ENCODE results near the gene SIGLEC9.
"Not testable (repeated sequence)": the region's sequence is repeated elsewhere in the genome, so short reads cannot be mapped to it uniquely, and the experiment has no call there.

The SIGLEC9 gene

DNA sequence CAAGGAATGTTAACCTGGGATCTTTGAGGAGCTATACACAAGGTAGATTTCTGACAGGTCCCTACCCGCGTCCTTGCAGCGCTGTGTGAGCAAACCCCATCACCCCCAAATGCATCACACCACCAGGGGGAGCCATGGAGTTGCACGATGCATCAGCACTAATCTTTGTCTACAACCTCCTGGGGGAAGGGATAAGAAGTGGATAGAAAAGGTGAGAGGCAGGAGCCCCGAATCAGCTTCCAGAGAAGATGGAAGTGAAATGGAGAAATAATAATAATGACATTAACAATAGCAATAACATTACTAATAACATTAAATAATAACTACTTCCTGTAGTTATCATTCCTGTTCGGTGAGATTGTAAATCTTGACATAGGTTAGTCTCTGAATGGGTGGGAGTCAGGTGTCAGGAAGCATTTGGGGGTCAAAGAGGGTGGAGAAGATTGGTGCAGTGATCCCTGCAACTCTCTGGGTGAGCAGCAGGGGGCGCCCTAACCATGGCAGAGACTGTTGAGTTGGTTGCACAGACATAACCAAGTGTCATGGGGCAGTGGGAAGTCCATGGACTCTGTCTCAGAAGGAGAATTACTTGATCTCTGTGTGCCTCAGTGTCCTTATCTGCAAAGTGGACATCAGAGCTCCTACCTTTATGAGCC lies 33.9 kb downstream of the SIGLEC9 start:
- no peak overlapping the region for H3K27ac ChIP-seq (ENCODE audit: low read length)

DNA sequence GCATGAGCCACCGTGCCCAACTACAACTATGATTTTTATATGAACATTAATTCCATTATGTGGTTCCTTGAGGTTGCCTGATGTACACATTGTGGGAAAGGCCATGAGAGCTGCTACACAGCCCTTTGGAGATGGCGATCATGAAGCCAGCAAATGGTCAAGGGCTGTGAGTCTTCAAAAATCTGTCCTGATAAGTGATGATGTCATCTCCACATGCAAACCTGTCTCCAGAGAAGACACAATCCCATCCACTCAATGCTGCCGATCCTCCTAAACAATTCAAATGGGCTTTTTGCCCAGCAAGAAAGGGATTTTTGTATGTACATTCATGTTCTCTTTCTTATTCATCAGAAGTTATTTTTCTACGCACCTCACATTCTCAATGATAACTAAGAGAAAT lies 35.0 kb downstream of the SIGLEC9 start:
- no peaks in the 10 kb centered on the region for H3K36me3 ChIP-seq (ENCODE audit: control insufficient read depth, insufficient read depth, low read length)
- H3K4me3 ChIP-seq (ENCODE audit: low read length), result no peak overlapping the region
- H3K9me3 ChIP-seq (ENCODE audit: control insufficient read depth, insufficient read depth, low read length), result no peaks in the 10 kb centered on the region
- WGBS (ENCODE audit: insufficient coverage, insufficient read length), result no CpG with 5 or more reads among the region's 4 CpGs
- DNase-seq (ENCODE audit: low read depth, low spot score), result no peak
- H3K27ac ChIP-seq (ENCODE audit: low read length), result no peak overlapping the region
- no peaks in the 10 kb centered on the region; the same call in 1 of the 2 replicates for H3K4me1 ChIP-seq (ENCODE audit: control insufficient read depth, insufficient read depth, low read length)
- H3K27me3 ChIP-seq (ENCODE audit: control insufficient read depth, insufficient read depth, low read length), result no peaks in the 10 kb centered on the region

More for the DNA sequence above, 33.9 kb downstream of the SIGLEC9 start:
- H3K4me1 ChIP-seq (ENCODE audit: control insufficient read depth, insufficient read depth, low read length), result no peaks in the 10 kb centered on the region; the same call in 1 of the 2 replicates
- no peaks in the 10 kb centered on the region for H3K36me3 ChIP-seq (ENCODE audit: control insufficient read depth, insufficient read depth, low read length)
- H3K9me3 ChIP-seq (ENCODE audit: control insufficient read depth, insufficient read depth, low read length), result no peaks in the 10 kb centered on the region
- WGBS (ENCODE audit: insufficient coverage, insufficient read length), result no CpG with 5 or more reads among the region's 7 CpGs
- peak; percentile 73 for DNase-seq (ENCODE audit: low read depth, low spot score)
- no peaks in the 10 kb centered on the region for H3K27me3 ChIP-seq (ENCODE audit: control insufficient read depth, insufficient read depth, low read length)
- no peak overlapping the region for H3K4me3 ChIP-seq (ENCODE audit: low read length)

DNA sequence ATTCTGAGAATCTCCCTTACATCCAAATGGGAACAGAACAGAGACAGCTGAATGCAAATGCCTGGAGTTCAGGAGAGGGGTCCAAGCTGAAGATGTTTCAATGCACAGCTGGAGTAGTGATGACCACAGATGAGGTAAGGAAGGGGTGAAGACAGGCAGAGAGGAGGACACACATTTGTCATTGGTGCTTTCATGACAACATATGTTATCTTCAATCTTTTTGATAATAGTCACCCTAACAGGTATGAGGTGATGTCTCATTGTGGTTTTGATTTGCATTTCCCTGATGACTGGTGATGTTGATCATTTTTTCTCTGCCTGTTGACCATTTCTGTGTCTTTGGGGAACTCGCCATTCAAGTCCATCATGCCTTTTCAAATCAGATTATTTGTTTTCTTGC lies 36.6 kb downstream of the SIGLEC9 start:
- no CpG with 5 or more reads among the region's 1 CpG for WGBS (ENCODE audit: insufficient coverage, insufficient read length)
- DNase-seq (ENCODE audit: low read depth, low spot score), result no peak

DNA sequence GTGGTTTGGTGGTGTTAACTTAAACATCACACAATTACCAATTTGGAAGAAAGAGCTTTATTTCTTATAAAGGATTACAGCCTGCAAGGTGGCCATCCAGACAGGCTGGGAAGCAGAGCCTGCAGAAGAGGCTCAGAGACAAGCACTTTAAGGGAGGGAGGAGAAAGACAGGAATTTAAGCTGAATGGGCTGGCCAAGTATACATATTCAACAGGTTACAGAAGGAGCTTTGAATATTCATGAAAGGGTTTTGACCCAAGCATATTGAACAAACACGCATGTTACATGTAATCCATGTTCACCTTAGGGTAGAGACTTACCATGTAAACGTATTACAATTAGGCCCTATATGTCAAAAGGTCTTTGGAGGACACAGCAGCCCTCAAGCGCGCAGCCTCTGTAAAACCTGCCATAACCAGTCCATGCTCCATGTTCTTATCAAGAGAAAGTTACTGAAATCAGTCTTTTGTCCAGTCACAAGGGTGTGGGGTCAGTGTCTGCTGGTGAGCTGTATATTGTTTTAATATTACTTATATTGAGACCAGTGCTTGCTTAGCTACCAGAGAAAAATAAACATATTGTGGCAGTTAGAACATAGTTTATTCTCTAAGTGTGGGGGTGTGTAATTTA lies 37.3 kb downstream of the SIGLEC9 start:
- Histone ChIP-seq H3K4me1 (ENCODE audit: control insufficient read depth, insufficient read depth, low read length) (no peaks in the 10 kb centered on the region; the same call in 1 of the 2 replicates), H3K27me3 (ENCODE audit: control insufficient read depth, insufficient read depth, low read length) (no peaks in the 10 kb centered on the region), H3K27ac (ENCODE audit: low read length) (no peak overlapping the region), H3K36me3 (ENCODE audit: control insufficient read depth, insufficient read depth, low read length) (no peaks in the 10 kb centered on the region), H3K9me3 (ENCODE audit: control insufficient read depth, insufficient read depth, low read length) (no peaks in the 10 kb centered on the region), H3K4me3 (ENCODE audit: low read length) (no peak overlapping the region)
- DNase-seq (ENCODE audit: low read depth, low spot score), result no peak
- no CpG with 5 or more reads among the region's 4 CpGs for WGBS (ENCODE audit: insufficient coverage, insufficient read length)

More for the DNA sequence above, 36.6 kb downstream of the SIGLEC9 start:
- H3K4me1 ChIP-seq (ENCODE audit: control insufficient read depth, insufficient read depth, low read length), result no peaks in the 10 kb centered on the region; the same call in 1 of the 2 replicates
- H3K27ac ChIP-seq (ENCODE audit: low read length), result no peak overlapping the region
- no peaks in the 10 kb centered on the region for H3K36me3 ChIP-seq (ENCODE audit: control insufficient read depth, insufficient read depth, low read length)
- H3K4me3 ChIP-seq (ENCODE audit: low read length), result no peak overlapping the region
- H3K27me3 ChIP-seq (ENCODE audit: control insufficient read depth, insufficient read depth, low read length), result no peaks in the 10 kb centered on the region
- H3K9me3 ChIP-seq (ENCODE audit: control insufficient read depth, insufficient read depth, low read length), result no peaks in the 10 kb centered on the region

DNA sequence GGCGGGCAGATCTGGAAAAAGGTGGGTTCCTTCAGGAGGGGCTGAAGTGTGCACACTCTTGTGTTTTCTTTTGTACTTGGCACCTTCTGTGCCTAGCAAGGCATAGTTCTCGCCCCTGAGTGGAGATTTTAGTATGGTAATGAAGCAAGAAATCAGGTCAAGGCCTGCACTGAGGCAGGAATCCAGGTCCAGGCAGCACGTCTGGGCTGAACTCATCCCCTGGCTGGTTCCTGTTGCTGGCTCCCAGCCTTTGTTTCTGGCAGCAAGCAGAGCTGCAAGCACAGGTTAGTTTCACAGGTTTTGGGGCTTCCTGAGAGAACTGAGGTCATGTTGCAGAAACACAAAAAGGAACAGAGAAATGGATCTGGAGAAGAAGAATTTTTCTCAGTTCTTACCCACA lies 38.6 kb downstream of the SIGLEC9 start:
- no peaks in the 10 kb centered on the region; the same call in 1 of the 2 replicates for H3K4me1 ChIP-seq (ENCODE audit: control insufficient read depth, insufficient read depth, low read length)
- H3K27me3 ChIP-seq (ENCODE audit: control insufficient read depth, insufficient read depth, low read length), result no peaks in the 10 kb centered on the region
- no CpG with 5 or more reads among the region's 3 CpGs for WGBS (ENCODE audit: insufficient coverage, insufficient read length)
- no peaks in the 10 kb centered on the region; the same call in 1 of the 2 replicates for H3K36me3 ChIP-seq (ENCODE audit: control insufficient read depth, insufficient read depth, low read length)
- no peak overlapping the region for H3K4me3 ChIP-seq (ENCODE audit: low read length)
- no peak for DNase-seq (ENCODE audit: low read depth, low spot score)
- H3K9me3 ChIP-seq (ENCODE audit: control insufficient read depth, insufficient read depth, low read length), result no peaks in the 10 kb centered on the region
- H3K27ac ChIP-seq (ENCODE audit: low read length), result no peak overlapping the region

DNA sequence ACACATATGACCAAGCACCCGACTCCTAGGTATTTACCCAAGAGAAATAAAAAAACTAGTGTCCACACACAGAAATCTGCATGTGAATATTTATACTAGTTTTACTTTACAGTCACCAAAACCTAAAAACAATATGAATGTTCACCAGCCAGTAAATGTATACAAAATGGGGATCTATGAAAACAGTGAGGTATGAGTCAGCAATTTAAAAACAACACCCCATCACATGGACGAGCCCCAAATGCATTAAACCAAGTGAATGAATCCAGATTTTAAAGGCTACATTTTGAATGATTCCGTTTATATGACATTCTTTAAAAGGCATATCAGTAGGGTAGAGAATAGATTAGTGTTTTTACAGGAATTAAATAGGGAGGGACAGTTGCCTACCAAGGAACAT lies 39.5 kb downstream of the SIGLEC9 start:
- no peaks in the 10 kb centered on the region; the same call in 1 of the 2 replicates for H3K36me3 ChIP-seq (ENCODE audit: control insufficient read depth, insufficient read depth, low read length)
- WGBS (ENCODE audit: insufficient coverage, insufficient read length), result no CpG with 5 or more reads among the region's 3 CpGs
- no peak overlapping the region for H3K4me3 ChIP-seq (ENCODE audit: low read length)
- no peaks in the 10 kb centered on the region for H3K27me3 ChIP-seq (ENCODE audit: control insufficient read depth, insufficient read depth, low read length)
- H3K27ac ChIP-seq (ENCODE audit: low read length), result no peak overlapping the region
- DNase-seq (ENCODE audit: low read depth, low spot score), result no peak
- H3K4me1 ChIP-seq (ENCODE audit: control insufficient read depth, insufficient read depth, low read length), result no peaks in the 10 kb centered on the region; the same call in 1 of the 2 replicates
- no peaks in the 10 kb centered on the region for H3K9me3 ChIP-seq (ENCODE audit: control insufficient read depth, insufficient read depth, low read length)

DNA sequence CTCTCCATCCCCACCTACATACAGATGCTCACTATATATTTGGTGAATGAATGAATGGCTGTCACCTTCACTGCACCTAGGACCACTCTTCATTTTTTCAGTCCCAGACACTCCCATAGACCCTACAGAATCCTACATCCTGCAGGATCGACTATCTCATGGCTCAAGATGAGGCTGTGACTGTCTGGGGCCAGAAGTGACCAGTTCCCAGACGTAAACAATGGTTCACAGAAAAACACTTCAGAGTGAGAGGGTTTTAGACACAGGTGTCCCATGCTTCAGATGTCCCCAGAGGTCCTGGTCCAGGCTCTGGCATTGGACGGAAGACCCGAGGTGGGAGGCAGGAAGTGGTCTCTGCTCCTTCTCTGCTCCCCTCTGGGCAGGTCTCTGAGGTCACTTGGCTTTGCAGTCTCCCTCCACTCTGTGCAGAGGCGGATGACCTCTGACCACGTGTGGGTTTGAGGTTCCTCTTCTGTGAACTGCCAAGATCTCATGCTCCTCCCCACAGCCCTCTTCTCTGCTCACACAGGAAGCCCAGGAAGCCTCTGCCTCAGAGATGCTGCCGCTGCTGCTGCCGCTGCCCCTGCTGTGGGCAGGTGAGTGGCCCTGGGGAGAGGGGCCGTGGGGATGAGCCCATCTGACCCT lies 42.3 kb downstream of the SIGLEC9 start:
- Histone ChIP-seq H3K4me1 (ENCODE audit: control insufficient read depth, insufficient read depth, low read length) (no peaks in the 10 kb centered on the region; the same call in 1 of the 2 replicates), H3K27ac (ENCODE audit: low read length) (no peak overlapping the region), H3K36me3 (ENCODE audit: control insufficient read depth, insufficient read depth, low read length) (no peaks in the 10 kb centered on the region; the same call in 1 of the 2 replicates), H3K4me3 (ENCODE audit: low read length) (no peak overlapping the region), H3K9me3 (ENCODE audit: control insufficient read depth, insufficient read depth, low read length) (no peaks in the 10 kb centered on the region), H3K27me3 (ENCODE audit: control insufficient read depth, insufficient read depth, low read length) (no peaks in the 10 kb centered on the region)
- no peak for DNase-seq (ENCODE audit: low read depth, low spot score)
- no CpG with 5 or more reads among the region's 9 CpGs for WGBS (ENCODE audit: insufficient coverage, insufficient read length)

DNA sequence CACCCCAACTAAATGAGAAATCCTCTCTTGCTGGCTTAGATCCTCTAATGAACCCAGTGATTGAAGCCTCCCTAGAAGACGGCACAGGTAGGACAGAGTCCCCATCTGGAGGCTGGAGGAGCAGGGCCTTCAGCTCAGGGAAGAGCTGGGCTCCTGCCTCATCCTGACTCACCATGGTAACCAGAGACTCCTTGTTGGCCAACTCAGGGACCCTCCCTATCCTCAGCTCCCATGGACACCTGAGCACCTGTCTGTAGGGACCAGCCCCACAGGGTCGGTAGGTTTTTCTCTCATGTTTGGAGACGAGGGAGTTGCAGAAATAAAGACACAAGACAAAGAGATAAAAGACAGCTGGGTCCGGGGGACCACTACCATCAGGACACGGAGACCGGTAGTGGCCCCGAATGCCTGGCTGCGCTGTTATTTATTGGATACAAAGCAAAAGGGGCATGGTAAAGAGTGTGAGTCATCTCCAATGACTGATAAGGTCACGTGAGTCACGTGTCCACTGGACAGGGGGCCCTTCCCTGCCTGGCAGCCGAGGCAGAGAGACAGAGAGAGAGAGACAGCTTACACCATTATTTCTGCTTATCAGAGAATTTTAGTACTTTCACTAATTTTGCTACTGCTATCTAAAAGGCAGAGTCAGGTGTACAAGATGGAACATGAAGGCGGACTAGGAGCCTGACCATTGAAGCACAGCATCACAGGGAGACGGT lies 44.0 kb downstream of the SIGLEC9 start:
- DNase-seq (ENCODE audit: low read depth, low spot score), result no peak
- H3K4me1 ChIP-seq (ENCODE audit: control insufficient read depth, insufficient read depth, low read length), result no peaks in the 10 kb centered on the region
- no peaks in the 10 kb centered on the region; the same call in 1 of the 2 replicates for H3K36me3 ChIP-seq (ENCODE audit: control insufficient read depth, insufficient read depth, low read length)
- H3K9me3 ChIP-seq (ENCODE audit: control insufficient read depth, insufficient read depth, low read length), result no peaks in the 10 kb centered on the region
- H3K27ac ChIP-seq (ENCODE audit: low read length), result no peak overlapping the region
- no CpG with 5 or more reads among the region's 13 CpGs for whole genome bisulfite sequencing (ENCODE audit: insufficient coverage, insufficient read length)
- no peak overlapping the region for H3K4me3 ChIP-seq (ENCODE audit: low read length)
- no peaks in the 10 kb centered on the region for H3K27me3 ChIP-seq (ENCODE audit: control insufficient read depth, insufficient read depth, low read length)

DNA sequence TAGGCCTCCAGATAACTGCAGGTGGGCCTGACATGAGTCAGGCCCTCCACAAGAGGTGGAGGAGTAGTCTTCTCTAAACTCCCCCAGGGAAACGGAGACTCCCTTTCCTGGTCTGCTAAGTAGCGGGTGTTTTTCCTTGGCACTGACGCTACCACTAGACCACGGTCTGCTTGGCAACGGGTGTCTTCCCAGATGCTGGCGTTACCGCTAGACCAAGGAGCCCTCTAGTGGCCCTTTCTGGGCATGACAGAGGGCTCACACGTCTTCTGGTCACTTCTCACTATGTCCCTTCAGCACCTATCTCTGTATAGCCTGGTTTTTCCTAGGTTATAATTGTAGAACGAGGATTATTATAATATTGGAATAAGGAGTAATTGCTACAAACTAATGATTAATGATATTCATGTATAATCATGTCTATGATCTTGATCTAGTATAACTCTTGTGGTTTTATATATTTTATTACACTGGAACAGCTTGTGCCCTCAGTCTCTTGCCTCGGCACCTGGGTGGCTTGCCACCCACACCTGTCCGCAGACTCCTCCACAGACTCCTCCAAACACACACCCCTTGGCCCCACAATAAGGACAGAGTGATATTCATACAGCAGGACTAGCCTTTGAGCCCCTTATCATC lies 44.7 kb downstream of the SIGLEC9 start:
- no CpG with 5 or more reads among the region's 11 CpGs for WGBS (ENCODE audit: insufficient coverage, insufficient read length)
- H3K27ac ChIP-seq (ENCODE audit: low read length); H3K4me3 ChIP-seq (ENCODE audit: low read length); H3K36me3 ChIP-seq (ENCODE audit: control insufficient read depth, insufficient read depth, low read length); H3K27me3 ChIP-seq (ENCODE audit: control insufficient read depth, insufficient read depth, low read length); H3K4me1 ChIP-seq (ENCODE audit: control insufficient read depth, insufficient read depth, low read length); H3K9me3 ChIP-seq (ENCODE audit: control insufficient read depth, insufficient read depth, low read length): not testable (repeated sequence)
- DNase-seq (ENCODE audit: low read depth, low spot score), result peak; percentile 60

DNA sequence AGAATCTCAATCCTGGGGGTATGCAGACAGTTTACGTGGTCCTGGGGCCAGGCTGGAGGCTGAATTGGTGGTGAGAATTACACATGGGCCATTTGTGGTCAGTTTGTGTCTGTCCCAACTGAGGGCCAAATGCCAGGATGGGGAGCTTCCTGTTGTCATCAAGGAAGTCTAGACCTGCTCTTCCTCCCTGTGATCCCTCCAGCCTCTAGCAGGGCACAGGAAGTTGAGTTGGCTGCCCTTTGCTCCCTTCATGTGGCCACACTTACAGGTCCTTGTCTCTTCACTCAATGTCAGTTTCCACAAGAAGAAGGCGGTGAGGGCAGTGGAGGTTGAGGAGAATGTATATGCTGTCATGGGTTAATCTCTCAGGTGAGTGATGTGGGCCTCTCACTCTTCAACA lies 47.5 kb downstream of the SIGLEC9 start:
- no CpG with 5 or more reads among the region's 2 CpGs for WGBS (ENCODE audit: insufficient coverage, insufficient read length)
- Histone ChIP-seq H3K27me3 (ENCODE audit: control insufficient read depth, insufficient read depth, low read length) (no peaks in the 10 kb centered on the region), H3K9me3 (ENCODE audit: control insufficient read depth, insufficient read depth, low read length) (no peaks in the 10 kb centered on the region), H3K36me3 (ENCODE audit: control insufficient read depth, insufficient read depth, low read length) (no peaks in the 10 kb centered on the region; the same call in 1 of the 2 replicates), H3K4me1 (ENCODE audit: control insufficient read depth, insufficient read depth, low read length) (no peaks in the 10 kb centered on the region), H3K4me3 (ENCODE audit: low read length) (no peak overlapping the region), H3K27ac (ENCODE audit: low read length) (no peak overlapping the region)
- DNase-seq (ENCODE audit: low read depth, low spot score), result no peak

Measured in iPS DF 6.9 (cell line).